OCI-LY1 (cell line): Measurements from ENCODE around the gene RC3H1.

Experiments used
- H2AFZ ChIP-seq: fragments of 200-600 bp; sonication (generic), shearing (Covaris generic); 2 replicates; pipeline ENCODE4 v1.6.0; 2014; ENCODE audit warnings: antibody characterized with exemption, mild to moderate bottlenecking, low read length
- H3F3A ChIP-seq: fragments of 200-600 bp; sonication (generic), shearing (Covaris generic); 2 replicates; pipeline ENCODE4 v1.6.0; 2014; ENCODE audit warnings: mild to moderate bottlenecking, antibody characterized with exemption, low read length, moderate library complexity; ENCODE audit not compliant: insufficient read depth
- H3K27ac ChIP-seq: fragments of 200-600 bp; sonication (generic); 2 replicates; pipeline ENCODE4 v1.5.1; 2014; ENCODE audit warnings: low read length, mixed run types, mild to moderate bottlenecking, low read depth; ENCODE audit not compliant: poor library complexity, severe bottlenecking
- H3K27me3 ChIP-seq: fragments of 200-600 bp; sonication (generic); 2 replicates; pipeline ENCODE4 v1.6.0; 2014; ENCODE audit warnings: antibody characterized with exemption, mild to moderate bottlenecking, low read length, moderate library complexity; ENCODE audit not compliant: insufficient read depth
- H3K36me3 ChIP-seq: fragments of 200-600 bp; sonication (generic); 2 replicates; pipeline ENCODE4 v1.6.1; 2014; ENCODE audit warnings: mild to moderate bottlenecking, antibody characterized with exemption, low read length, moderate library complexity, mixed read lengths; ENCODE audit not compliant: insufficient read depth
- H3K4me1 ChIP-seq: fragments of 200-600 bp; sonication (generic); 2 replicates; pipeline ENCODE4 v1.5.1; 2014; ENCODE audit warnings: mild to moderate bottlenecking, low read length, moderate library complexity; ENCODE audit not compliant: insufficient read depth, severe bottlenecking
- H3K4me2 ChIP-seq: fragments of 200-600 bp; sonication (generic), shearing (Covaris generic); 2 replicates; pipeline ENCODE4 v1.6.1; 2014; ENCODE audit warnings: low read length
- H3K4me3 ChIP-seq: fragments of 200-600 bp; sonication (generic); 2 replicates; pipeline ENCODE4 v1.5.1; 2014; ENCODE audit warnings: low read length, low read depth, mild to moderate bottlenecking, mixed read lengths; ENCODE audit not compliant: poor library complexity, severe bottlenecking
- H3K79me2 ChIP-seq: fragments of 200-600 bp; shearing (Covaris generic); 2 replicates; pipeline ENCODE4 v1.6.1; 2016; ENCODE audit warnings: mixed run types, low read length, mixed read lengths; ENCODE audit not compliant: insufficient read depth
- H3K9ac ChIP-seq: fragments of 200-600 bp; sonication (generic), shearing (Covaris generic); 2 replicates; pipeline ENCODE4 v1.6.1; 2014; ENCODE audit warnings: mild to moderate bottlenecking, low read length, mixed read lengths
- H3K9me2 ChIP-seq: fragments of 200-600 bp; sonication (generic), shearing (Covaris generic); 2 replicates; pipeline ENCODE4 v1.6.1; 2014; ENCODE audit warnings: low read depth, mild to moderate bottlenecking, low read length, mixed read lengths
- H3K9me3 ChIP-seq: fragments of 200-600 bp; shearing (Covaris generic); 2 replicates; pipeline ENCODE4 v1.6.1; 2014; ENCODE audit warnings: low read length, mixed read lengths
- H4K20me1 ChIP-seq: fragments of 200-600 bp; sonication (generic), shearing (Covaris generic); 2 replicates; pipeline ENCODE4 v1.6.0; 2016; ENCODE audit warnings: mild to moderate bottlenecking, low read length; ENCODE audit not compliant: insufficient read depth
- EZH2 ChIP-seq: fragments of 200-600 bp; sonication (generic), shearing (Covaris generic); IDR thresholded peaks from 2 replicates; pipeline ENCODE4 v1.8.0; 2017; ENCODE audit warnings: borderline replicate concordance, mixed run types, mild to moderate bottlenecking, antibody characterized with exemption, low read length, moderate library complexity, mixed read lengths
- TF ChIP-seq, protein P1 (sequence below): fragments of 200-600 bp; sonication (generic), shearing (Covaris generic); IDR thresholded peaks from 2 replicates; pipeline ENCODE4 v1.5.1; 2017; ENCODE audit warnings: mild to moderate bottlenecking, antibody characterized with exemption, low read length, moderate library complexity, mixed read lengths

The RC3H1 gene

DNA sequence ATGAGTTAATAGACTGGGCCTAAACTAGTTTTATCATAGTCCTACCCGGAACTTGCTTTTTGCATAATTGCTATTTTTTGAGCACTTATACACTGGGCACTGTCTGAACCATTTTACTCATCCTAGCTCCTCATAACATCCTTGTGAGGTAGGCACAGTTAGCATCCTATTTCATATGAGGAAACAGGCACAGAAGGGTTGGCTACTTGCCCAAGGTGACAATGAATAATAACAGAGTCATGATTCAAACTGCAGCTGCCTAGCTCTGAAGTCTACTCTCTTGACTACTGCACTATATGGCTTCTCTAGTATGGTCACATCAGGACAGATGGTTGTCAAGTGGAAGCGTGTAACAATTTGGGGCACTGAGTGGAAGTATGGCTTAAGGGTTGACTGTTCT, 18.2 kb upstream of the RC3H1 start:
- Histone ChIP-seq H3K79me2 (no peaks in the 10 kb centered on the region), H3K4me1 (no peaks in the 10 kb centered on the region), H2AFZ (no peak overlapping the region), H3K27me3 (no peaks in the 10 kb centered on the region), H3F3A (no peaks in the 10 kb centered on the region), H3K36me3 (no peaks in the 10 kb centered on the region), H3K9me3 (no peaks in the 10 kb centered on the region), H3K27ac (no peak overlapping the region), H3K4me2 (no peak overlapping the region), H3K4me3 (no peak overlapping the region), H3K9ac (no peak overlapping the region), H3K9me2 (no peaks in the 10 kb centered on the region), H4K20me1 (no peaks in the 10 kb centered on the region)
- TF ChIP-seq, protein P1, sequence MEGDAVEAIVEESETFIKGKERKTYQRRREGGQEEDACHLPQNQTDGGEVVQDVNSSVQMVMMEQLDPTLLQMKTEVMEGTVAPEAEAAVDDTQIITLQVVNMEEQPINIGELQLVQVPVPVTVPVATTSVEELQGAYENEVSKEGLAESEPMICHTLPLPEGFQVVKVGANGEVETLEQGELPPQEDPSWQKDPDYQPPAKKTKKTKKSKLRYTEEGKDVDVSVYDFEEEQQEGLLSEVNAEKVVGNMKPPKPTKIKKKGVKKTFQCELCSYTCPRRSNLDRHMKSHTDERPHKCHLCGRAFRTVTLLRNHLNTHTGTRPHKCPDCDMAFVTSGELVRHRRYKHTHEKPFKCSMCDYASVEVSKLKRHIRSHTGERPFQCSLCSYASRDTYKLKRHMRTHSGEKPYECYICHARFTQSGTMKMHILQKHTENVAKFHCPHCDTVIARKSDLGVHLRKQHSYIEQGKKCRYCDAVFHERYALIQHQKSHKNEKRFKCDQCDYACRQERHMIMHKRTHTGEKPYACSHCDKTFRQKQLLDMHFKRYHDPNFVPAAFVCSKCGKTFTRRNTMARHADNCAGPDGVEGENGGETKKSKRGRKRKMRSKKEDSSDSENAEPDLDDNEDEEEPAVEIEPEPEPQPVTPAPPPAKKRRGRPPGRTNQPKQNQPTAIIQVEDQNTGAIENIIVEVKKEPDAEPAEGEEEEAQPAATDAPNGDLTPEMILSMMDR = no peak
- no peak for TF ChIP-seq EZH2

DNA sequence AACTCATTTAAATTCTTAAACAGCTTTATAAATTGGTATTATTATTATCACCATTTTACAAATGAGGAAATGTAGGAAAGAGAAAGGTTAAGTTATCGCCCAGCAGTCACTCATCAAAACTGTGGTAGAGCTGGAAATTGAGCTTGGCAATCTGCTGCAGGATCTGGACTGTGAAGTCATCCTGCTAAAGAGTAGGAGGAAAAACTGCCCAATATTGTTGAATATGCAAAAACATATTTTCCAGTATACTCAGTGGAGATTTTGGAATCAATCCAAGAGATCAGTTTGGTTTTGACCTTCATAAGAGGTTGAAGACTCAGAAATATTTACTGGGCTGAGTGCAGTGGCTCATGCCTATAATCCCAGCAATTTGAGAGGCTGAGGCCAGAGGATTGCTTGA, 16.9 kb upstream of the RC3H1 start:
- no peaks in the 10 kb centered on the region for H4K20me1 ChIP-seq
- no peaks in the 10 kb centered on the region for H3K79me2 ChIP-seq
- no peaks in the 10 kb centered on the region for H3K4me1 ChIP-seq
- no peaks in the 10 kb centered on the region for H3K27me3 ChIP-seq
- TF ChIP-seq, protein P1 = no peak
- no peak for TF ChIP-seq EZH2
- H3F3A ChIP-seq = no peaks in the 10 kb centered on the region
- no peaks in the 10 kb centered on the region for H3K9me3 ChIP-seq
- H3K36me3 ChIP-seq = no peaks in the 10 kb centered on the region
- H3K9ac ChIP-seq = no peak overlapping the region
- no peak overlapping the region for H3K4me2 ChIP-seq
- H3K9me2 ChIP-seq = no peaks in the 10 kb centered on the region
- H3K4me3 ChIP-seq = no peak overlapping the region
- no peak overlapping the region for H3K27ac ChIP-seq
- no peak overlapping the region for H2AFZ ChIP-seq

DNA sequence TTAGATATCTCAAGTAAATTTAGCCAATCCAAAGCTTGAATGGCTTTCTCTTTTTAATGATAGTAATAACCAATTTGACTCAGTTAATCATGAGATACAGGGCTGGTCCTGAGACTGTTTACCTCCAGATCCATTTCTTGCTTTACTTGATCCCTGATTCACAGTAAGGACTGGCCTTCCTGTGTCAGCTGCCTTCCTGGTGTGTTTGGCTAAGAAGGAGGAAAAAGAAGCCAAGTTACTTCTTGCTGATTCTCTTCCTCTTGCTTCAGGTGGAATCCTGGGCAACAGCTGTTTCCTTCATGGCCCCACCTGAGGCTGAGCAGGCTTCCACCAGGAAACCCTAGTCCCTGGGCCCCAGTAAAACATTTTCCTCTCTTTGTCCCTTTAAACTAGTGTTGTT, 14.6 kb upstream of the RC3H1 start:
- Histone ChIP-seq H3F3A (no peaks in the 10 kb centered on the region), H3K9me2 (no peaks in the 10 kb centered on the region)

More for the DNA sequence above, 14.6 kb upstream of the RC3H1 start:
- no peaks in the 10 kb centered on the region for H3K79me2 ChIP-seq
- no peak overlapping the region for H3K9ac ChIP-seq
- H2AFZ ChIP-seq = no peak overlapping the region
- no peaks in the 10 kb centered on the region for H3K36me3 ChIP-seq
- H3K4me1 ChIP-seq = no peaks in the 10 kb centered on the region
- no peaks in the 10 kb centered on the region for H3K27me3 ChIP-seq
- no peaks in the 10 kb centered on the region for H3K9me3 ChIP-seq
- H3K27ac ChIP-seq = no peak overlapping the region
- H3K4me2 ChIP-seq = no peak overlapping the region
- no peaks in the 10 kb centered on the region for H4K20me1 ChIP-seq
- no peak for TF ChIP-seq EZH2
- TF ChIP-seq, protein P1 = no peak
- no peak overlapping the region for H3K4me3 ChIP-seq
